Erythroblast (primary cell): Measurements from ENCODE around the gene RUSC2.

Experiments used
- GATA1 ChIP-seq: IDR thresholded peaks from 2 replicates; pipeline ENCODE4 v1.6.1; 2011; ENCODE audit warnings: low read depth, mild to moderate bottlenecking, control low read depth, low read length, moderate library complexity
- POLR2A ChIP-seq: IDR thresholded peaks from 2 replicates; pipeline ENCODE4 v1.6.1; 2011; ENCODE audit warnings: mild to moderate bottlenecking, low read length

GRCh38 chr9:35516479-35516878, 26.6 kb downstream of the RUSC2 start:
- TF ChIP-seq POLR2A, result no peak
- TF ChIP-seq GATA1, result no peak
